HCT116 (cell line): Measurements from ENCODE around the gene HOXC12. TPM values are rescaled to one million over a fixed set of nuclear protein-coding genes. Genes with fewer than 3 reads are reported as not detected.

Experiments used
- ATAC-seq: fragments of 200-7000 bp; cut with Tn5 transposase; 2 replicates; pipeline ENCODE4 v1.9.1; 2020; ENCODE audit warnings: mild to moderate bottlenecking, moderate library complexity
- BruUV-seq: library from RNA; stranded (reverse); fragments of 400-500 nt; replicated peaks from 2 replicates; lab custom pipeline; 2021; lab: Mats Ljungman, UMichigan
- CTCF ChIA-PET: fragments of 300-600 bp; sonication (Branson Sonifier 250); formaldehyde crosslinking; loops from one replicate; lab custom pipeline; 2021; ENCODE audit warnings: antibody characterized with exemption; lab: Charles Lee
- POLR2A ChIA-PET: fragments of 300-600, 350-600 bp; sonication (Branson Sonifier 250); formaldehyde crosslinking; loops from one replicate; lab custom pipeline; 2021; ENCODE audit warnings: antibody characterized with exemption; lab: Charles Lee
- RAD21 ChIA-PET, 2 experiments: fragments of 300-600 bp; sonication (Branson Sonifier 250); formaldehyde crosslinking; loops; one replicate each; lab custom pipeline; 2023; ENCODE audit warnings: low total read pairs in 2 of 2; ENCODE audit not compliant: uncharacterized antibody in 2 of 2, unreplicated experiment in 2 of 2, low non-redundant PET in 1 of 2; lab: Charles Lee
- DNase-seq: peaks from one replicate; pipeline ENCODE4 v3.0.0-alpha.2; 2010; ENCODE audit warnings: low read depth, low spot score
- H2AFZ ChIP-seq: fragments of 200-600 bp; shearing (Covaris generic), sonication (generic); 2 replicates; pipeline ENCODE4 v1.6.1; 2017; ENCODE audit warnings: low read depth, mixed run types, mixed read lengths, antibody characterized with exemption, low read length; ENCODE audit not compliant: poor library complexity, severe bottlenecking
- H3K27ac ChIP-seq: 2 replicates; pipeline ENCODE4 v1.5.1; 2012; ENCODE audit warnings: low read depth, low read length
- H3K27me3 ChIP-seq: fragments of 200-600 bp; sonication (generic); 2 replicates; pipeline ENCODE4 v1.6.1; 2016; ENCODE audit warnings: mixed run types, low read length, mixed read lengths; ENCODE audit not compliant: insufficient read depth
- H3K36me3 ChIP-seq, 2 experiments: fragments of 200-500 bp in 1 of 2; fragments of 200-600 bp in 1 of 2; sonication (Bioruptor generic) in 1 of 2; sonication (generic) in 1 of 2; 2 replicates each; pipeline versions ENCODE4 v1.5.1 to v1.6.1; 2014 to 2016; ENCODE audit warnings: low read length in 2 of 2, inconsistent platforms in 1 of 2, mixed read lengths in 1 of 2, mixed run types in 1 of 2; ENCODE audit not compliant: insufficient read depth in 2 of 2, control insufficient read depth in 1 of 2
- H3K4me1 ChIP-seq, 2 experiments: fragments of 200-600 bp in 1 of 2; sonication (generic) in 1 of 2; 2 replicates each; pipeline versions ENCODE4 v1.5.1 to v1.6.1; 2012 to 2017; ENCODE audit warnings: low read length in 2 of 2, inconsistent platforms in 1 of 2, mild to moderate bottlenecking in 1 of 2, mixed read lengths in 1 of 2, mixed run types in 1 of 2, moderate library complexity in 1 of 2; ENCODE audit not compliant: insufficient read depth in 2 of 2, control insufficient read depth in 1 of 2
- H3K4me2 ChIP-seq: fragments of 200-600 bp; sonication (generic); 2 replicates; pipeline ENCODE4 v1.6.1; 2017; ENCODE audit warnings: mixed run types, low read length, mixed read lengths
- H3K4me3 ChIP-seq, 2 experiments: fragments of 200-600 bp in 1 of 2; sonication (generic) in 1 of 2; replicated peaks in 1 of 2; 2 replicates each; pipeline ENCODE4 v1.5.1; 2011 to 2016; ENCODE audit warnings: low read length in 2 of 2, control low read depth in 1 of 2, low read depth in 1 of 2, mild to moderate bottlenecking in 1 of 2, mixed read lengths in 1 of 2, mixed run types in 1 of 2
- H3K79me2 ChIP-seq: fragments of 200-600 bp; sonication (generic); 2 replicates; pipeline ENCODE4 v1.6.1; 2017; ENCODE audit warnings: mild to moderate bottlenecking, mixed run types, low read length, moderate library complexity, mixed read lengths; ENCODE audit not compliant: insufficient read depth
- H3K9ac ChIP-seq: fragments of 200-600 bp; sonication (generic); 2 replicates; pipeline ENCODE4 v1.6.1; 2016; ENCODE audit warnings: low read length, mixed read lengths
- H3K9me2 ChIP-seq: fragments of 200-600 bp; sonication (generic), shearing (Covaris generic); 2 replicates; pipeline ENCODE4 v1.6.1; 2017; ENCODE audit warnings: mixed run types, mild to moderate bottlenecking, moderate library complexity; ENCODE audit not compliant: insufficient read depth
- H3K9me3 ChIP-seq, 2 experiments: fragments of 200-500 bp in 1 of 2; fragments of 200-600 bp in 1 of 2; sonication (Bioruptor generic) in 1 of 2; sonication (generic) in 1 of 2; 2 replicates each; pipeline ENCODE4 v1.6.1; 2014 to 2017; ENCODE audit warnings: low read length in 2 of 2, mixed read lengths in 2 of 2, inconsistent platforms in 1 of 2, low read depth in 1 of 2, mild to moderate bottlenecking in 1 of 2, mixed run types in 1 of 2, moderate library complexity in 1 of 2; ENCODE audit not compliant: control insufficient read depth in 1 of 2, insufficient read depth in 1 of 2
- H4K20me1 ChIP-seq: fragments of 200-600 bp; sonication (generic), shearing (Covaris generic); 2 replicates; pipeline ENCODE4 v1.6.1; 2017; ENCODE audit warnings: mixed run types, mild to moderate bottlenecking, moderate library complexity; ENCODE audit not compliant: insufficient read depth
- CBX3 ChIP-seq: IDR thresholded peaks from 2 replicates; pipeline ENCODE4 v1.6.1; 2012; ENCODE audit warnings: low read depth
- CEBPB ChIP-seq: IDR thresholded peaks from 2 replicates; pipeline ENCODE4 v1.6.1; 2012; ENCODE audit warnings: low read depth
- CTCF ChIP-seq, 3 experiments: fragments of 200-600 bp in 1 of 3; sonication (generic) in 1 of 3; IDR thresholded peaks in 2 of 3; conservative IDR thresholded peaks in 1 of 3; 2 replicates each; pipeline ENCODE4 v1.5.1; 2012 to 2017; ENCODE audit warnings: low read depth in 2 of 3, low read length in 2 of 3, antibody characterized with exemption in 1 of 3, borderline replicate concordance in 1 of 3, control low read depth in 1 of 3, mild to moderate bottlenecking in 1 of 3, mixed read lengths in 1 of 3, mixed run types in 1 of 3, moderate library complexity in 1 of 3; ENCODE audit not compliant: insufficient read depth in 1 of 3
- EGR1 ChIP-seq: IDR thresholded peaks from 2 replicates; pipeline ENCODE4 v1.6.1; 2012; ENCODE audit warnings: low read depth
- EZH2 ChIP-seq: fragments of 200-600 bp; sonication (generic); IDR thresholded peaks from 2 replicates; pipeline ENCODE4 v1.6.1; 2017; ENCODE audit warnings: antibody characterized with exemption, mixed run types
- FOSL1 ChIP-seq: IDR thresholded peaks from 2 replicates; pipeline ENCODE4 v1.6.1; 2012; ENCODE audit warnings: low read depth
- POLR2A ChIP-seq: IDR thresholded peaks from 2 replicates; pipeline ENCODE4 v1.7.0; 2011; ENCODE audit warnings: borderline replicate concordance; ENCODE audit not compliant: insufficient read depth, insufficient read length; ENCODE audit errors: extremely low read depth
- RAD21 ChIP-seq: IDR thresholded peaks from 2 replicates; pipeline ENCODE4 v1.6.1; 2012; ENCODE audit warnings: low read depth, mild to moderate bottlenecking
- SIN3A ChIP-seq: IDR thresholded peaks from 2 replicates; pipeline ENCODE4 v1.6.1; 2012; ENCODE audit warnings: low read depth
- SP1 ChIP-seq: IDR thresholded peaks from 2 replicates; pipeline ENCODE4 v1.6.1; 2012; ENCODE audit warnings: low read depth
- YY1 ChIP-seq: IDR thresholded peaks from 2 replicates; pipeline ENCODE4 v1.6.1; 2011; ENCODE audit warnings: low read length, low read depth, moderate library complexity, mild to moderate bottlenecking; ENCODE audit not compliant: insufficient replicate concordance; ENCODE audit errors: extremely low read depth
- ZFX ChIP-seq: fragments of 450-650 bp; IDR thresholded peaks from 2 replicates; pipeline ENCODE4 v1.6.1; 2017
- ZNF274 ChIP-seq: fragments of 200-500 bp; sonication (Bioruptor generic); IDR thresholded peaks from 2 replicates; pipeline ENCODE4 v1.6.1; 2014; ENCODE audit warnings: mild to moderate bottlenecking, low read depth, low read length, inconsistent platforms
- intact Hi-C: fragments of 100-400 bp; cut with micrococcal nuclease; formaldehyde crosslinking; loops from 2 replicates; pipeline ENCODE4 v1.10.0; 2022
- total RNA-seq: library from RNA; stranded (reverse); gene quantifications from one replicate; pipeline ENCODE4 v1.2.1, GENCODE V29; 2021; ENCODE audit not compliant: unreplicated experiment
- TF ChIP-seq, protein P1 (sequence below): IDR thresholded peaks from 2 replicates; pipeline ENCODE4 v1.6.1; 2011; ENCODE audit warnings: mild to moderate bottlenecking, low read length, moderate library complexity; ENCODE audit not compliant: insufficient replicate concordance; ENCODE audit errors: extremely low read depth
- TF ChIP-seq, protein P2 (sequence below): IDR thresholded peaks from 2 replicates; pipeline ENCODE4 v1.6.1; 2012

The HOXC12 gene
- total RNA-seq, 1 experiment from 2014 or later = not detected

DNA sequence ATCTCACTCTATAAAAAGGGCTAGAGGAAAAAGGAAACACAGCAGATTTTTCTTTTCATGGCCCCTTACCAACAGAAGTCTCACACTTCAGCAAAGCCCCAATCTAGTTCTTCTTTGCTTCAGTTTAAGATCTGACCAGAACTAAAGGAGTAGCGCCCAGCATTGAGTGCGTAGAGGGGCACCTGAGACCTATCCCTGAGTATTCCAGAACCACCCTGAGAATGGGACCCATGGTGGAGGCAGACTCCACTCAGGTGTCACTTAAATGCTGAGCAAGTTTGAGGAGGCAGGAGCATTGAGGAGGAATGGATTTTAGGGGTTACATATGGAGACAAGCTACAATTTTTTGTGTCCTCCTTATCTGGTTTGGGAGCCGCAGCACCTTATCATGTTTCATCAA is 16.4 kb downstream of the HOXC12 start:
- Histone ChIP-seq H4K20me1 (no peaks in the 10 kb centered on the region), H3K9ac (no peak overlapping the region), H3K36me3 (no peaks in the 10 kb centered on the region), H3K4me1 (peaks cover 0 to 14% of the 10 kb centered on the region in 2 experiments; a peak in 2 of 4 replicates), H3K4me2 (no peak overlapping the region), H3K9me2 (no peaks in the 10 kb centered on the region), H3K27me3 (peaks cover 4% of the 10 kb centered on the region; the same call in 1 of the 2 replicates), H3K4me3 (no peak overlapping the region), H3K9me3 (no peaks in the 10 kb centered on the region), H2AFZ (no peak overlapping the region), H3K79me2 (no peaks in the 10 kb centered on the region), H3K27ac (no peak overlapping the region)
- ATAC-seq (no peak), DNase-seq (no peak)
- ChIA-PET CTCF (no interaction called here), RAD21 (no interaction called here), POLR2A (no interaction called here)
- intact Hi-C loops = no loop called here
- BruUV-seq = no TSS peak
- no peak for TF ChIP-seq FOSL1
- no peak for TF ChIP-seq CEBPB
- no peak for TF ChIP-seq RAD21
- no peak for TF ChIP-seq ZFX
- TF ChIP-seq POLR2A = no peak
- TF ChIP-seq, protein P1, sequence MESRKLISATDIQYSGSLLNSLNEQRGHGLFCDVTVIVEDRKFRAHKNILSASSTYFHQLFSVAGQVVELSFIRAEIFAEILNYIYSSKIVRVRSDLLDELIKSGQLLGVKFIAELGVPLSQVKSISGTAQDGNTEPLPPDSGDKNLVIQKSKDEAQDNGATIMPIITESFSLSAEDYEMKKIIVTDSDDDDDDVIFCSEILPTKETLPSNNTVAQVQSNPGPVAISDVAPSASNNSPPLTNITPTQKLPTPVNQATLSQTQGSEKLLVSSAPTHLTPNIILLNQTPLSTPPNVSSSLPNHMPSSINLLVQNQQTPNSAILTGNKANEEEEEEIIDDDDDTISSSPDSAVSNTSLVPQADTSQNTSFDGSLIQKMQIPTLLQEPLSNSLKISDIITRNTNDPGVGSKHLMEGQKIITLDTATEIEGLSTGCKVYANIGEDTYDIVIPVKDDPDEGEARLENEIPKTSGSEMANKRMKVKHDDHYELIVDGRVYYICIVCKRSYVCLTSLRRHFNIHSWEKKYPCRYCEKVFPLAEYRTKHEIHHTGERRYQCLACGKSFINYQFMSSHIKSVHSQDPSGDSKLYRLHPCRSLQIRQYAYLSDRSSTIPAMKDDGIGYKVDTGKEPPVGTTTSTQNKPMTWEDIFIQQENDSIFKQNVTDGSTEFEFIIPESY = no peak
- TF ChIP-seq, protein P2, sequence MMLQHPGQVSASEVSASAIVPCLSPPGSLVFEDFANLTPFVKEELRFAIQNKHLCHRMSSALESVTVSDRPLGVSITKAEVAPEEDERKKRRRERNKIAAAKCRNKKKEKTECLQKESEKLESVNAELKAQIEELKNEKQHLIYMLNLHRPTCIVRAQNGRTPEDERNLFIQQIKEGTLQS = no peak
- no peak for TF ChIP-seq CBX3
- TF ChIP-seq CTCF (IDR thresholded peaks at IDR 0.05 in 2 of 3, conservative IDR thresholded peaks at IDR 0.05 in 1 of 3; ENCODE audit: borderline replicate concordance in 1 of 3, insufficient read depth in 1 of 3, low read depth in 2 of 3, low read length in 2 of 3) = no peak
- no peak for TF ChIP-seq EZH2
- no peak for TF ChIP-seq EGR1
- no peak for TF ChIP-seq SP1
- TF ChIP-seq SIN3A = no peak
- no peak for TF ChIP-seq ZNF274
- no peak for TF ChIP-seq YY1
